H9 (cell line): ENCODE data around the gene SLC23A2. TPM values are rescaled to one million over a fixed set of nuclear protein-coding genes. Genes with fewer than 3 reads are reported as not detected.
A peak's percentile ranks its signal among the peaks of the same experiment; 100 is the strongest.

ENCODE experiments used
- DNase-seq: peaks from one replicate; pipeline ENCODE4 v3.0.0-alpha.2; 2017
- H2AFZ ChIP-seq: one replicate; pipeline ENCODE4 v1.6.1; 2013; ENCODE audit warnings: mild to moderate bottlenecking, low read length, control low read depth, moderate library complexity
- H2AK5ac ChIP-seq: 2 replicates; pipeline ENCODE4 v1.6.1; 2013; ENCODE audit warnings: low read length, control low read depth, mixed read lengths; ENCODE audit not compliant: insufficient read length
- H2BK120ac ChIP-seq: one replicate; pipeline ENCODE4 v1.6.1; 2013; ENCODE audit warnings: low read depth, mild to moderate bottlenecking, low read length, control low read depth, inconsistent platforms; ENCODE audit not compliant: poor library complexity, severe bottlenecking
- H2BK12ac ChIP-seq: 2 replicates; pipeline ENCODE4 v1.6.1; 2013; ENCODE audit warnings: low read length, control low read depth, mixed read lengths, low read depth; ENCODE audit not compliant: insufficient read length
- H2BK15ac ChIP-seq: 2 replicates; pipeline ENCODE4 v1.6.1; 2013; ENCODE audit warnings: low read depth, low read length, control low read depth
- H2BK20ac ChIP-seq: one replicate; pipeline ENCODE4 v1.6.1; 2013; ENCODE audit warnings: low read depth, mild to moderate bottlenecking, low read length, control low read depth, inconsistent platforms; ENCODE audit not compliant: poor library complexity, severe bottlenecking
- H2BK5ac ChIP-seq: 2 replicates; pipeline ENCODE4 v1.6.1; 2013; ENCODE audit warnings: low read length, control low read depth, mixed read lengths; ENCODE audit not compliant: insufficient read length
- H3K14ac ChIP-seq: 2 replicates; pipeline ENCODE4 v1.6.1; 2013; ENCODE audit warnings: low read length, control low read depth; ENCODE audit not compliant: insufficient read depth
- H3K18ac ChIP-seq: 2 replicates; pipeline ENCODE4 v1.6.1; 2013; ENCODE audit warnings: low read depth, mild to moderate bottlenecking, mixed read lengths, low read length, control low read depth; ENCODE audit not compliant: insufficient read length
- H3K23ac ChIP-seq: 2 replicates; pipeline ENCODE4 v1.6.1; 2013; ENCODE audit warnings: low read length, control low read depth, mixed read lengths, low read depth; ENCODE audit not compliant: insufficient read length
- H3K23me2 ChIP-seq: 2 replicates; pipeline ENCODE4 v1.6.1; 2013; ENCODE audit warnings: low read depth, mild to moderate bottlenecking, mixed read lengths, low read length, control low read depth; ENCODE audit not compliant: insufficient read length, poor library complexity, severe bottlenecking
- H3K27ac ChIP-seq: 2 replicates; pipeline ENCODE4 v1.5.1; 2013; ENCODE audit warnings: low read length, control low read depth, mixed read lengths, low read depth; ENCODE audit not compliant: insufficient read length
- H3K27me3 ChIP-seq: 2 replicates; pipeline ENCODE4 v1.6.1; 2013; ENCODE audit warnings: low read length, control low read depth, inconsistent platforms; ENCODE audit not compliant: insufficient read depth
- H3K4ac ChIP-seq: 2 replicates; pipeline ENCODE4 v1.6.1; 2013; ENCODE audit warnings: low read depth, mild to moderate bottlenecking, control low read depth, inconsistent platforms, low read length, moderate library complexity
- H3K4me1 ChIP-seq: 2 replicates; pipeline ENCODE4 v1.6.1; 2013; ENCODE audit warnings: low read length, control low read depth, inconsistent platforms; ENCODE audit not compliant: insufficient read depth
- H3K4me2 ChIP-seq: 2 replicates; pipeline ENCODE4 v1.6.1; 2013; ENCODE audit warnings: low read length, control low read depth, mixed read lengths; ENCODE audit not compliant: insufficient read length, insufficient read depth
- H3K56ac ChIP-seq: 2 replicates; pipeline ENCODE4 v1.6.1; 2013; ENCODE audit warnings: low read depth, mild to moderate bottlenecking, mixed read lengths, low read length, control low read depth; ENCODE audit not compliant: insufficient read length
- H3K79me1 ChIP-seq: 2 replicates; pipeline ENCODE4 v1.6.1; 2013; ENCODE audit warnings: low read depth, mild to moderate bottlenecking, moderate library complexity, low read length, control low read depth, inconsistent platforms; ENCODE audit not compliant: insufficient read depth, poor library complexity, severe bottlenecking
- H3K79me2 ChIP-seq: 2 replicates; pipeline ENCODE4 v1.6.1; 2013; ENCODE audit warnings: low read length, control low read depth, inconsistent platforms; ENCODE audit not compliant: insufficient read depth
- H3K9ac ChIP-seq: 2 replicates; pipeline ENCODE4 v1.6.1; 2013; ENCODE audit warnings: low read length, control low read depth, mixed read lengths; ENCODE audit not compliant: insufficient read length; ENCODE audit errors: extremely low read depth
- H3K9me3 ChIP-seq: one replicate; pipeline ENCODE4 v1.6.1; 2013; ENCODE audit warnings: low read depth, low read length, inconsistent platforms; ENCODE audit not compliant: control insufficient read depth
- H3T11ph ChIP-seq: one replicate; pipeline ENCODE4 v1.6.1; 2013; ENCODE audit warnings: mild to moderate bottlenecking, low read length, control low read depth, inconsistent platforms
- H4K20me1 ChIP-seq: one replicate; pipeline ENCODE4 v1.6.1; 2013; ENCODE audit not compliant: control insufficient read depth, insufficient read length, insufficient read depth
- H4K5ac ChIP-seq: 2 replicates; pipeline ENCODE4 v1.6.1; 2013; ENCODE audit warnings: low read depth, mild to moderate bottlenecking, mixed read lengths, low read length, control low read depth; ENCODE audit not compliant: insufficient read length
- H4K8ac ChIP-seq: replicated peaks from 2 replicates; pipeline ENCODE4 v1.6.1; 2013; ENCODE audit warnings: low read length, control low read depth, mixed read lengths, low read depth; ENCODE audit not compliant: insufficient read length
- H4K91ac ChIP-seq: 2 replicates; pipeline ENCODE4 v1.6.1; 2013; ENCODE audit warnings: low read depth, mild to moderate bottlenecking, moderate library complexity, mixed read lengths, low read length, control low read depth; ENCODE audit not compliant: insufficient read length
- H3K27ac Mint-ChIP-seq, 3 experiments: 2 replicates in 2 of 3; 3 replicates in 1 of 3; pipeline ENCODE4 v1.8.0; 2020 to 2021; ENCODE audit warnings: mixed read lengths in 3 of 3, mild to moderate bottlenecking in 1 of 3, moderate library complexity in 1 of 3
- H3K27me3 Mint-ChIP-seq: 2 replicates; pipeline ENCODE4 v1.8.0; 2021; ENCODE audit warnings: low read depth, mild to moderate bottlenecking, moderate library complexity, mixed read lengths
- H3K36me3 Mint-ChIP-seq, 3 experiments: 2 replicates in 2 of 3; 3 replicates in 1 of 3; pipeline ENCODE4 v1.8.0; 2020 to 2021; ENCODE audit warnings: low read depth in 3 of 3, mixed read lengths in 3 of 3; ENCODE audit not compliant: insufficient read depth in 1 of 3
- H3K4me1 Mint-ChIP-seq, 2 experiments: 2 replicates each; pipeline ENCODE4 v1.8.0; 2020; ENCODE audit warnings: mixed read lengths in 2 of 2
- H3K4me3 Mint-ChIP-seq, 2 experiments: 2 replicates in 1 of 2; 3 replicates in 1 of 2; pipeline ENCODE4 v1.8.0; 2020 to 2021; ENCODE audit warnings: mild to moderate bottlenecking in 2 of 2, mixed read lengths in 2 of 2, moderate library complexity in 1 of 2
- H3K9me3 Mint-ChIP-seq, 2 experiments: 2 replicates in 1 of 2; 3 replicates in 1 of 2; pipeline ENCODE4 v1.8.0; 2020; ENCODE audit warnings: mild to moderate bottlenecking in 2 of 2, mixed read lengths in 2 of 2, moderate library complexity in 1 of 2
- WGBS: extraction: QIAGEN DNeasy Blood & Tissue Kit; methylation state at CpG from one replicate; pipeline ENCODE4 v1.1.7; 2013; ENCODE audit warnings: missing lambda C conversion rate, low lambda C conversion rate, mixed read lengths; ENCODE audit not compliant: insufficient read length; ENCODE audit errors: extremely low coverage; 5-methylcytosine and 5-hydroxymethylcytosine counted together
- total RNA-seq: library from RNA; stranded (reverse); gene quantifications from 2 replicates; pipeline ENCODE4 v1.2.1, GENCODE V29; 2021
- TF ChIP-seq, protein P1 (sequence below): fragments of 200-600 bp; sonication (generic); conservative IDR thresholded peaks from 3 replicates; pipeline ENCODE4 v1.8.0; 2021; ENCODE audit warnings: antibody characterized with exemption, mild to moderate bottlenecking

The SLC23A2 gene
- total RNA-seq, 1 experiment from 2014 or later, result 16.5 TPM

- no peaks in the 10 kb centered on the region for H3K23me2 ChIP-seq
- no peak overlapping the region for H3K4me3 Mint-ChIP-seq
- no peaks in the 10 kb centered on the region for H3K9me3 Mint-ChIP-seq
- H3K4me2 ChIP-seq, result no peak overlapping the region
- peak overlapping the region in 2 of 3 experiments; percentile 49 to 86; a peak in 4 of 7 replicates for H3K27ac Mint-ChIP-seq
- no peak overlapping the region for H4K91ac ChIP-seq
- TF ChIP-seq, protein P1, sequence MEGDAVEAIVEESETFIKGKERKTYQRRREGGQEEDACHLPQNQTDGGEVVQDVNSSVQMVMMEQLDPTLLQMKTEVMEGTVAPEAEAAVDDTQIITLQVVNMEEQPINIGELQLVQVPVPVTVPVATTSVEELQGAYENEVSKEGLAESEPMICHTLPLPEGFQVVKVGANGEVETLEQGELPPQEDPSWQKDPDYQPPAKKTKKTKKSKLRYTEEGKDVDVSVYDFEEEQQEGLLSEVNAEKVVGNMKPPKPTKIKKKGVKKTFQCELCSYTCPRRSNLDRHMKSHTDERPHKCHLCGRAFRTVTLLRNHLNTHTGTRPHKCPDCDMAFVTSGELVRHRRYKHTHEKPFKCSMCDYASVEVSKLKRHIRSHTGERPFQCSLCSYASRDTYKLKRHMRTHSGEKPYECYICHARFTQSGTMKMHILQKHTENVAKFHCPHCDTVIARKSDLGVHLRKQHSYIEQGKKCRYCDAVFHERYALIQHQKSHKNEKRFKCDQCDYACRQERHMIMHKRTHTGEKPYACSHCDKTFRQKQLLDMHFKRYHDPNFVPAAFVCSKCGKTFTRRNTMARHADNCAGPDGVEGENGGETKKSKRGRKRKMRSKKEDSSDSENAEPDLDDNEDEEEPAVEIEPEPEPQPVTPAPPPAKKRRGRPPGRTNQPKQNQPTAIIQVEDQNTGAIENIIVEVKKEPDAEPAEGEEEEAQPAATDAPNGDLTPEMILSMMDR, result no peak
- H3K79me2 ChIP-seq, result no peaks in the 10 kb centered on the region
- no peak overlapping the region for H3K18ac ChIP-seq
- H2AFZ ChIP-seq, result no peak overlapping the region
- no peak overlapping the region for H3T11ph ChIP-seq
- H3K27ac ChIP-seq, result no peak overlapping the region
- no peak overlapping the region for H3K9ac ChIP-seq
- H3K4me1 ChIP-seq, result no peaks in the 10 kb centered on the region
- H3K23ac ChIP-seq, result no peak overlapping the region
- H2BK5ac ChIP-seq, result no peak overlapping the region
- H2BK12ac ChIP-seq, result no peak overlapping the region
- no peaks in the 10 kb centered on the region for H3K79me1 ChIP-seq
- no peaks in the 10 kb centered on the region for H3K27me3 ChIP-seq
- H3K36me3 Mint-ChIP-seq, result peaks cover 0 to 9% (median 7%) of the 10 kb centered on the region in 3 experiments; a peak in 5 of 7 replicates
- DNase-seq, result no peak
- no peak overlapping the region for H2BK15ac ChIP-seq
- no peak overlapping the region for H3K56ac ChIP-seq
- no peak overlapping the region for H4K5ac ChIP-seq
- H3K14ac ChIP-seq, result no peak overlapping the region
- H3K4me1 Mint-ChIP-seq, result peaks cover 0 to 2% of the 10 kb centered on the region in 2 experiments; a peak in 1 of 4 replicates
- no peaks in the 10 kb centered on the region for H4K20me1 ChIP-seq
- no peak overlapping the region for H2AK5ac ChIP-seq
- no peak overlapping the region for H4K8ac ChIP-seq
- H3K27me3 Mint-ChIP-seq, result no peaks in the 10 kb centered on the region
- H2BK20ac ChIP-seq, result no peak overlapping the region
- no peak overlapping the region for H2BK120ac ChIP-seq
- no CpG with 5 or more reads among the region's 4 CpGs for WGBS
- no peak overlapping the region for H3K4ac ChIP-seq
- no peaks in the 10 kb centered on the region for H3K9me3 ChIP-seq
Measured at GRCh38 chr20:4867051-4867450, 134.3 kb downstream of the SLC23A2 start.
